ENCODE data around the gene TENT4B.
"Not testable (repeated sequence)": the region's sequence is repeated elsewhere in the genome, so short reads cannot be mapped to it uniquely, and the experiment has no call there.

TENT4B gene

GRCh38 chr16:50152807-50153595 lies at the start of gene TENT4B:
TSS of gene TENT4B (plus strand) at chr16:50153306. CDS start at chr16:50153622, 316 bp downstream.
- DNase-seq (ENCODE audit: low read depth in 2 of 2), result peak; percentile 79 to 85

GRCh38 chr16:50103764-50104163 lies 49.3 kb upstream of the TENT4B start:
- no peak for DNase-seq (ENCODE audit: low read depth in 2 of 2)

GRCh38 chr16:50114357-50115129 lies 38.6 kb upstream of the TENT4B start:
- DNase-seq (ENCODE audit: low read depth in 2 of 2), result no peak

GRCh38 chr16:50120711-50121110 lies 32.4 kb upstream of the TENT4B start:
- DNase-seq (ENCODE audit: low read depth in 2 of 2), result no peak

- DNase-seq (ENCODE audit: low read depth in 2 of 2), result no peak
These were observed 31.8 kb upstream of the TENT4B start for GRCh38 chr16:50121278-50121677.

- DNase-seq (ENCODE audit: low read depth in 2 of 2), result no peak
These were observed 31.2 kb upstream of the TENT4B start for GRCh38 chr16:50121721-50122445.

- no peak for DNase-seq (ENCODE audit: low read depth in 2 of 2)
These were observed 29.7 kb upstream of the TENT4B start for GRCh38 chr16:50123417-50123816.

- DNase-seq (ENCODE audit: low read depth in 2 of 2), result no peak
These were observed 28.3 kb upstream of the TENT4B start for GRCh38 chr16:50124769-50125168.

GRCh38 chr16:50126183-50126582 lies 26.9 kb upstream of the TENT4B start:
- DNase-seq (ENCODE audit: low read depth in 2 of 2), result no peak

- not testable (repeated sequence) for DNase-seq (ENCODE audit: low read depth in 2 of 2)
These were observed 20.5 kb upstream of the TENT4B start for GRCh38 chr16:50132571-50132970.

- no peak for DNase-seq (ENCODE audit: low read depth in 2 of 2)
These were observed 19.9 kb upstream of the TENT4B start for GRCh38 chr16:50133214-50133613.

- DNase-seq (ENCODE audit: low read depth in 2 of 2), result no peak
These were observed 16.7 kb upstream of the TENT4B start for GRCh38 chr16:50136399-50136798.

GRCh38 chr16:50137268-50137667 lies 15.8 kb upstream of the TENT4B start:
- DNase-seq (ENCODE audit: low read depth in 2 of 2), result no peak

GRCh38 chr16:50139580-50139979 lies 13.5 kb upstream of the TENT4B start:
- no peak for DNase-seq (ENCODE audit: low read depth in 2 of 2)

- DNase-seq (ENCODE audit: low read depth in 2 of 2), result no peak
These were observed 8.9 kb upstream of the TENT4B start for GRCh38 chr16:50144211-50144610.

GRCh38 chr16:50146479-50147435 lies 6.3 kb upstream of the TENT4B start:
- DNase-seq (ENCODE audit: low read depth in 2 of 2), result no peak

- no peak for DNase-seq (ENCODE audit: low read depth in 2 of 2)
These were observed 1.8 kb upstream of the TENT4B start for GRCh38 chr16:50151322-50151721.

- peak in 1 of 2 donors; percentile 11 for DNase-seq (ENCODE audit: low read depth in 2 of 2)
These were observed 1.4 kb upstream of the TENT4B start for GRCh38 chr16:50151756-50152155.

- peak; percentile 34 to 50 for DNase-seq (ENCODE audit: low read depth in 2 of 2)
These were observed 727 bp upstream of the TENT4B start for GRCh38 chr16:50152351-50152806.

GRCh38 chr16:50153596-50154419 lies 702 bp downstream of the TENT4B start:
- DNase-seq (ENCODE audit: low read depth in 2 of 2), result peak in 1 of 2 donors; percentile 40
